ENCODE measurements around the gene RAP1GAP2.

The RAP1GAP2 gene

DNA sequence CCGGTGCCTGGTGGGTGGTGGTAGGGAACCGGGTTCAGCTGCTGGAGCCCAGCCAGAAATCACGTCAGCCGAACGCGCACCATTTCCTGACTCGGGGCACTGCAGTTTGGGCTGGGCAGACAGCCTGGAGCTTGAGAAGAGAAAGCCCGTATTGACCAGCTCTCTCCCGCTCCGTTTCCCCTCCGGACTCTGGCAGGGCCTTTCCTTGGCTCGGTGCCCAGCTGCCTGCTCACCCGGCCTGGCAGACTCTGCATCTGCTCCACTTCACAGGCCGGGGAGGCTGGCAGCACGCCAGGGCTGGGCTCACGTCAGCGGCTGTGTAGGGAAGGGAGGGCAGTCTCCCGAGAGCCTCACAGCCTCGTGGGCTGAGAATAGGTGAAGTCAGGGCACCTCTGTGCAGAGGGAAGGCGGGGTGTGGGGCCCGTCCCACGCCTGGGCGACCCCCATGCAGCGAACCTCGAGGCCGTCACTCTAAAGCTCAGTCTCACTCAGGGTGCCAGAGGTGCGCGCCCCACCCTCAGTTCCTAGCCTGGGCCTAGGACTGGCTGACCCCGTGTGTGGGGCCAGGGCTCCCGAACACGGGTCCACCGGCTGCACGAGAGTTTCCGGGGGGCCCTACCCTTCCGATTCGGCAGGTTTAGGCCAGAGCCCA is 208.0 kb downstream of the RAP1GAP2 start:
- peak; percentile 34 for DNase-seq

DNA sequence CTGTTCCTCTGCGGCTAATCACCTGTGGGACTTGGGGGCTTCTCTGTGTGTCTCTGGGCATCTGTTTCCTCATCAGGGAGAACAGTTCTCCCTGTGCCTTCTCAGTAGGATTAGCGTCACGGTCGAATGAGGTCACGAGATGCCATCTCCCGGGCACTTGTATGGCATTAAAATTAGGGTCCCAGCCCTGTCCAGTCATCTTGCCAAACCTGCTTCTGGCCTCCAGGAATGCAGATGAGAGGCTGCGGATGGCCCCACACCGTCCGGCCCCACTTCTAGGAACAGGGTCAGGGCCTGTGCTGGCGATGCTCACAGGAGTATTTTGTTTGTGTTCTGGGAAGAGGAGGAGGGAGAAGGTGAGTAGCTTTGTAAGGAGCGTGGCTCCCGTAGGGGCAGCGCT is 208.7 kb downstream of the RAP1GAP2 start:
- no peak for DNase-seq

DNA sequence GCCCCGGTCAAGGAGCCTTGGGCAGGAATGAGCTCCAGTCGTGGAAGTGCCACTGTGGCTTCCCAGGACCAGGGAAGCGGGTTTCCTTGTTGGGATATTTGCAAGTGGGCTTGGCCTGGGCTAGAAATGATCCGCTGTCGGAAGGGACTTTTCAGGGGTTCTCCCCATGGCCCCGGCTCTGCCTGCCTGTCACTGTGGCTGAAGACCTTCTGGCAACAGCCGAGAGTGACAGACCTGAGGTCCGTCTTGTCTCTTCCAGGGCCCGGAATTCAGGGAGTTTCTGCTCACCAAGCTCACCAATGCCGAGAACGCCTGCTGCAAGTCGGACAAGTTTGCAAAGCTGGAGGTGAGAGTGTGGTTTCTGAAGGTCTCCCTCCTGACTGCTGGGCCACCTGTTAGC is 209.5 kb downstream of the RAP1GAP2 start:
- no peak for DNase-seq

DNA sequence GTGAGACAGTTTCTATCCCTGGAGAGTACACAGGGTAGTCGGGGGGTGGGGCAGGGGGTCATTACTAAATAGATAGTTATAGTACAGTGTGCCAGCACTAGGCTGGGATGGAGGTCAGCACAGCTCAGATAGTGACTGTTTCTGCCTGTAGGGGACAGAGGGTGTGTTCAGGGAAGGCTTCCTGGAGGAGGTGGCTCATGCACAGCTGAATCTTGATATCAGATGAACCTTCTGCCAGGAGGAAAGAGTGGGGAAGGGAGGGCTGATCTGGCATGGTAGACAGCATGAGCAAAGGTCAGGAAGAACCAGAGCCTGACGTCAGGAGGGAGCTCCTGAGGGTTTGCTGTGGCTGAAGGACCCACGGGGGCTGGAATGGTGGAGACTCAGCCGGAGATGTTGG is 210.6 kb downstream of the RAP1GAP2 start:
- DNase-seq = no peak

DNA sequence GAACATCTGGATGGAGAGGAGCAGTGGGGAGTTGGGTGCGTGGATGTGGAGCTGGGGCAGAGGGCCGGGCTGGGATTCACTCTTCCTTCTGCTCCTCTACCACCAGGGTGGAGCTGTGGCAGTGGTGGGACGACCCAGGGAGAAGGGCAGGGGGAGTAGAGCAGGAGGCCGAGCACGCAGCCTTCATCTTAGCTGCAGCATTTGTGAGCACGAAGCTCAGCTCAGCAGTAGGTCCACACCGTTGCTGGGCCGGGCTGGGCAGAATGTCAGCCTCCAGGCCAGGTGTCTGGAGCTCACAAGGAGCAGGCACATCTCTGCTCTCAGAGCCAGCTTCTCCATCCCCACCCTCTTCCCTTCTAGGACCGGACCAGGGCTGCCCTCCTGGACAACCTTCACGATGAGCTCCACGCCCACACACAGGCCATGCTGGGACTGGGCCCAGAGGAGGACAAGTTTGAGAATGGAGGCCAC is 211.4 kb downstream of the RAP1GAP2 start:
- no peak for DNase-seq

DNA sequence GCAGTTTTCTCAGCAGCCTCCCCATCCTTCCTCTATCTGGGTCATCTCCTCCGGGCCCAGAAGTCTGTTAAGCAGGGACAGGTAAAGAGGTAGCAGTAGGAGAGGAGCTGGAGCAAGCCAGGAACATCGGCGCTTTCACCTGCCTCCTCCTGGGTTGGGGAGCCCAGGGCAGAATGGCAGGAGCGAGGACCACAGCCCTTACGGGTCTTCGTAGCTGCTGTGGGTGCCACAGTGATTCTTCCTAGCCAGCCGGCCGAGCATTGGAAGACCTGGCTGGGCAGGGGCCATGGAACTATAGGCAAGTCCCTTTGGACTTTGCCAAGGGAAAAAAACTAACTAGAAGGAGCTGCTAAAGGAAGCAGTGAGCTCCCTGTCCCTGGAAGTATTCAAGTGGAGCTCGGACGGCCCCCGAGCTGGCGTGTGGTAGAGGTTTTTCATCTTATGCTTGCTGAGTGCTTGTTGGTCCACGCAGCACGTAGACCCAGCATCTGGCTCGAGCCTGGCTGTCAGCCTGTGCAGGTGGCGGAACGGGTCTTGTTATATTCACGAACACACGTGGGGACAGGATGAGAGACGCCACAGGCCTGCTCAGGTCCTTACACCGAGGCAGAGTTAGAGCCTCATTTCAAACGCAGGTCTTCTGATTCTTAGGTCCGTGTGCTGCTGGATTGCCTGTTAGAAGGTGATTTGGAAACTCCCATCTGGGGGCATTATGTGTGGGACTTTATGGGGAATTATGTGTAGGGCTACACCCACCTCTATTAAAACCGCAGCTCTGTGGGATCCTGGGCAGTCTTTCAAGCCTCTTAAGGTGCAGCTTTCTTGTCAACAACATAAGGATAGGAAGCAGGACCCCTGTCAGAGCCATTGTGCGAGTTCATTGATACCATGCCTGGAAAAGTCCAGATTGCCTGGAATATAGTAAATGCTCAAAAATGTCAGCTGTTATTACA is 212.4 kb downstream of the RAP1GAP2 start:
- DNase-seq = no peak

DNA sequence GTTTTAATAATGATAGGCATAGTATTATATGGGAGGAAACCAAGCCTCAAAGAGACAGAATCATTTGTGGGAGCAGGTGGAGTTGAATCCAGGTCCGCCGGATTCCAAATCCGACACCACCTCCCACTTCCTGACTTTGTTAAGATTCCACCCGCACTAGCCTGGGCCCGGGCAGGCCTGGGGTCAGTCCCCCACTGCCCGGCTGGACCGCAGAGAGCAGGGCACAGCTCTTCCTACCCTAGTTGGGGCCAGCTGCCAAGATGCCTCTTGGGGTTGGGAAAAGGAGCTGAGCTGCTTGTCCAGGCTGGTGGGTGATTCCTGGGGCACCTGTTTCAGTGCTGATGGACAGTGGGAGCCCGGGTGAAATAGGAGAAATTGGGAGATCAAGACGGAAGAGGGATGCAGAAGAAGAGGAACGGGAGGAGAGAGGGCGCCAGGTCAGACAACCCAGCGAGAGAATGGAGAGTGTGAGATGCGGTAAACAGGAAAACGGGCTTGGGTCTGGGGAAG is 213.2 kb downstream of the RAP1GAP2 start:
- no peak for DNase-seq

DNA sequence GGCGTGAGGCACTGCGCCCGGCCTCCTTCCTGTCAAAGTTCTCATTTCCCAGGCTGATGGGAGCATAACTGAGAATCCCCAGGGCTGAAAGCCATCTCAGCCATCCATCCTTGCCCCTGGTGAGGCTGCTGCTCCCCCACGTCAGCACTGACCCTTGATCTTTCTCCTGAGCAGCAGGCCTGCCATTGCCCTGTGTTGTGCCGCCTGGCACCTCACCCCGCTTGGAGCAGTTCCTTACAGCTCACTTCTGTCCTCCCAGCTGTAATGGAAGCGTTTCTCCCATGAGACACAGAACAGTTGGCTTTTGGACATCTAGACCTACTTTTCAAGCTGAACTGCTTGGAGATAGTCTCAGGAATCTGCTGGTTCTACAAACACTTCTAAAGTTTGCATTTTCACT is 215.7 kb downstream of the RAP1GAP2 start:
- no peak for DNase-seq

DNA sequence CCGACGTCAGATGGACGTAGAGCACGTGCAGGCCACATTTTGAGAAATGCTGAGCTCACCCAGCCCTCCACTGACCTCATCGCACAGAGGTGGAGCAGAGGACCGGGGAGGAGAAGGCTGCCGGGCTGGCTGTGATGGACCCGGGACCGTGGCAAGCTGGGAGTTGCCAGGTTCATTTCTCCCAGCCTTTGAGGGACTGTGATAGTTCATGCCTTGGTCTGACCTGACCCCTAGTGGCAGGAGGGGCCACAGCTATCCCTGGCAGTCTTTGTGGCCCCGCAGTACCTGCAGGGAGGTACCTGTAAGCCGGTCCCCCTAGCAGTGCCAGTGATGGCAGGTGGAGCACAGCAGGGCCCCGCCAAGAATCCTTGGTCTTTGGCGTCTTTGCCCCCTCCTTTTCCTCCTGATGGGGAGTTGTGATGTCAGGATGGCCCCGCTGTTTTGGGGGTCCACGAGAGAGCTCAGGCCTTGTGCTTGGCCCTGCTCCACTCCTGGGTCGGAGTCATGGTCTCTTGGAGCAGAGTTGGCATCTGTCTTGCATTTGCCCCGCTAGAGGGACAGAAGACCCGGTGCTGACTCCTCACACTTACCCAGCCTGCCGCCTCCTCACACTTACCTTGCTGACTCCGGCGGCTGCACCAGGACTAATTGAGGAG is 216.8 kb downstream of the RAP1GAP2 start:
- peak; percentile 33 for DNase-seq

DNA sequence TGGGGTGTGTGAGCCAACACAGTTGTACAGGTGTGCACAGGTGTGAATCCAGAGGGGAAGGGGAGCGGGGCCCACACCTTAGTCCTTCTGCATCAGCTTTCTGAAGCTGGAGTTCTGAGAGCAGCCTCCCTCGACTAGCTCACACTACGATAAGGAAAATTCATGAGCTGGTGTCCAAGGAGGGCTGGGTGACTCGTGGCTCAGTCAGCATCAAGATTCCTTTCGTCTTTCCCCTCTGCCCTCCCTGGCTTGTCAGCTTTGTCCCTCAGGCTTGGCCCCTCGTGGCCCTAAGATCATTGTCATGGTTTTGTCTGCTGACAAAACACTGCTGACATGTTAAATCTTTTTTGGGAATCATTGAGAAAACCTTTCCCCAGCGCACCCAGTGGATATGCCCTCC is 219.7 kb downstream of the RAP1GAP2 start:
- no peak for DNase-seq

DNA sequence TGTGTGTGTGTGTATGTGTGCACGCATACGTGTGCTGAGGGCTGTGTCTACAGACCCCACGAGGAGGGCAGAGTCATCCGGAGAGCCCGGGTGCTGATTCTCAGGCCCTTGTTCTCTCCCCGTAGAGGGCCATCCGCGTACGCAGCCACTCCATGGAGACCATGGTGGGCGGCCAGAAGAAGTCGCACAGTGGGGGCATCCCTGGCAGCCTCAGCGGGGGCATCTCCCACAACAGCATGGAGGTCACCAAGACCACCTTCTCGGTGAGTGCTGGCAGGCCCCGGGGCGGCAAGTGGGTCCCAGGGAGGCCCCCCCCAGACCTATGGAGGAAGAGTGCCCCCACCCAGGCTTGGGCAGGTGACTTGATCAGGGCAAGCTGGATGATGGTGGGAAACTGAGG is 221.7 kb downstream of the RAP1GAP2 start:
- no peak for DNase-seq

DNA sequence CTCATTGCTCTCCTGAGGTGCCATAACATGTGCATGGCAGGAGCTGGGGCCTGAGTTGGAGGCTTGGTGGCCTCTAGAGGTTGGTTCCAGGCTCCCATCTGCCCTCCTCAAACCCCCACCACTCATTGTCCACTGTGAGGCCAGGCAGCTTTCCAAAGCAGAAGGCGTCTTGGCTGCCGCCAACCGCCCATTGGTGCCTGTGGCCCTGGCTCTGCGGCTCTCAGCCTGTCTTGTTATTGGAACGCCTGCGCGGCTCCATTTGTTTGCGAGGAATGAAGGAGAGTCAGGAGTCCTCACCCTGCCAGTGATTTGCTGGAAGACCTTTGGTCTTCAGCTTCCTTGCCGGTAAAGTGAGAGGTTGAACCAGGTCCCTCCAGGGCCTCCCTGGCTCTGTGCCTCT is 223.5 kb downstream of the RAP1GAP2 start:
- no peak for DNase-seq

DNA sequence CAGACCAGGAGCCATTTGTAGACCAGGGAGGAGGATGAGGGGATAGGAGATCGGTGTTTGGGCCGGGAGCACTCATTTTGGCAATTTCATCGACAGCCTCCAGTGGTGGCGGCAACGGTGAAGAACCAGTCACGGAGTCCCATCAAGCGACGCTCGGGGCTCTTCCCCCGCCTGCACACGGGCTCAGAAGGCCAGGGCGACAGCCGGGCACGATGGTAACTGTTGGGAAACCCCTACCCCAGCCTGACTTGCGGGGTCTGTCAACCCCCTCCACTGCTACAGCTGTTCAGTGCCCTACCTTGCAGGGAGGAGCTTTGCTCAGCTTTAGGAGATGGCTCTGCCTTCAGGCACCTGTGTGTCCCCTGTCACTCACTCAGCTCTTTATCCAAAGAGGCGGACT is 224.1 kb downstream of the RAP1GAP2 start:
- no peak for DNase-seq

DNA sequence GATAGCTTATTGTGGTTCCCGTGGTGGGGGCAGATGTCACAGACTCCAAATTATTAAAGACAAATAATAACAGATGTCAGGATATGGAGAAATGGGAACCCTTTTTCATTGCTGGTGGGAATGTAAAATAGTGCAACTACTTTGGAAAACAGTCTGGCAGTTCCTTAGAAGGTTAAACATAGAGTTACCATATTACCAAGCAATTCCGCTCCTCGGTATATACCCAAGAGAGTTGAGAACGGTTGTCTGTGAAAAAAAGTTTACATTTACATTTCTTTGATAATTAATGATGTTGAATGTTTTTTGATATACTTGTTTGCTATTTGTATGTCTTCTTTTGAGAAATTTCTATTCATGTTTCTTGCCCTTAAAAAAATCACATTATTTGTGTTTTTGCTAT is 226.0 kb downstream of the RAP1GAP2 start:
- DNase-seq = no peak

DNA sequence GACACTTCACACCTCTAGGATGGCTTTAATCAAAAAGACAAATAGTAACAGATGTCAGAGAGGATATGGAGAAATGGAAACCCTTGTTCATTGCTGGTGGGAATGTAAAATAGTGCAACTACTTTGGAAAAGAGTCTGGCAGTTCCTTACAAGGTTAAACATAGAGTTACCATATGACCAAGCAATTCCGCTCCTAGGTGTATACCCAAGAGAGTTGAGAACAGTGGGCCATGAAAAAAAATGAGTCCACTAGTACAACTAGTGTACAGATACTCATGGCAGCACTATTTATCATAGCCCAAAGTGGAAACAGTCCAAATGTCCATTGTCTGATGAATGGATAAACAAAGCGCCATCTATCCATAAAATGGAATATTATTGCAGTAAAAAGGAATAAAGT is 228.1 kb downstream of the RAP1GAP2 start:
- DNase-seq = no peak

DNA sequence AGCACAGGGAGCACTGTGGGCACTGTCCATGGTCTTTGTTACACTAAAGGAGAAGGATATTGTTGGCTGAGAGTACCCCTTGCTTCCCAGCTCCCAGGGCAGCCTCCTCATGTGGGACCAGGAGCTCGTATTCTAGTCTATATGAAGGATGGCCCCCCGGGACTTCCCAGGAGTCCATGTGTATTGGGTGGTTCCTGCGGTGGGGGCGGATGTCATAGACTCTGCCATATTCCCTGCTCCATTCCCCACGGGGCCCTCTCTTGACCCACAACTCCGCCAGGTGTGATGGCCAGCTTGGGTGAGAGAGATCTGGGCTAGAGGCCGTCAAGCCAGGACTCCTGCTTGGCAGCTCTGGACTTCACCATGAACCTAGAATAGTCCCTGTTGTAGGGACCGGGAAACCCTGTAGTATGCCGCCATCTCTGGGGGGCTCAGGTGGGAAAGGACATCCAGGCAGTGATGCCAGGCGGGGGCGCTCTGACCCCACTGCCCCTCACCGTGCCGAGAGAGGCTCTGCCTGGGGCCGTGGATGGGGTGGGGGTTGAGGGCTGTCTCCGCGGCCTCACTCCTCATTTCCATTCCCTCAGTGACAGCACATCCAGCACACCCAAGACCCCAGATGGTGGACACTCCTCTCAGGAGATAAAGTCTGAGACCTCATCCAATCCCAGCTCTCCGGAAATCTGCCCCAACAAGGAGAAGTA is 229.3 kb downstream of the RAP1GAP2 start:
- no peak for DNase-seq

DNA sequence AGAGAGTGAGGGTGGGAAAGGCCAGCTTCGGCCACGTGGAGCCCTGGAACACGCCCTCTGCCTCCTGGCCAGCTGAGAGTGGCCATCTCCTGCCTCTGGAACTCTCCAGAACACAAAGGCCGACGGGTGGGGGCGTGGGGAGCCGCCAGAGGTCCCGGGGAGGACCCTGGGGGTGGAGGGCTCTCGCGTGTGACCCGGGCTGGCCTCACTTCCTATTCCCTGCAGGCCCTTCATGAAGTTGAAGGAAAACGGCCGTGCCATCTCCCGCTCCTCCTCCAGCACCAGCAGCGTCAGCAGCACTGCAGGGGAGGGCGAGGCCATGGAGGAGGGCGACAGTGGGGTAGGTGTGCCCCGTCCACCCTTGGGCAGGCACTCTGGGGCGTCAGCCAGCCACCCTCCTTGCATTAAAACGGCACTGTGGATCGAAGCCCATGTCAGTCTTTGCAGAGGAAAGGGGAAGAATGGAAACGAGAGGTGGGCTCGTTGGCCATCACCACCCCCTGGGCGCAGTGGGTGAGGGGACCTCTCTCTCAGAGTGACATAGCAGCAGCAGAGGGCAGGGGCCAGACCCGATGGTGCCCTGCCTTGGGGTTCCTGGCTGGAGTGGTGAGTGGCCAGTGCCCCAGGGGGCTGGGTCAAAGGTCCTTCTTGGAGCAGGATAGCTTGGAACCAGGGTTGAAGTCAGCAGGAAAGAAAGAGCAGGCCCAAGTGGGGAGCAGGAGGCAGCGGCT is 230.1 kb downstream of the RAP1GAP2 start:
- no peak for DNase-seq

DNA sequence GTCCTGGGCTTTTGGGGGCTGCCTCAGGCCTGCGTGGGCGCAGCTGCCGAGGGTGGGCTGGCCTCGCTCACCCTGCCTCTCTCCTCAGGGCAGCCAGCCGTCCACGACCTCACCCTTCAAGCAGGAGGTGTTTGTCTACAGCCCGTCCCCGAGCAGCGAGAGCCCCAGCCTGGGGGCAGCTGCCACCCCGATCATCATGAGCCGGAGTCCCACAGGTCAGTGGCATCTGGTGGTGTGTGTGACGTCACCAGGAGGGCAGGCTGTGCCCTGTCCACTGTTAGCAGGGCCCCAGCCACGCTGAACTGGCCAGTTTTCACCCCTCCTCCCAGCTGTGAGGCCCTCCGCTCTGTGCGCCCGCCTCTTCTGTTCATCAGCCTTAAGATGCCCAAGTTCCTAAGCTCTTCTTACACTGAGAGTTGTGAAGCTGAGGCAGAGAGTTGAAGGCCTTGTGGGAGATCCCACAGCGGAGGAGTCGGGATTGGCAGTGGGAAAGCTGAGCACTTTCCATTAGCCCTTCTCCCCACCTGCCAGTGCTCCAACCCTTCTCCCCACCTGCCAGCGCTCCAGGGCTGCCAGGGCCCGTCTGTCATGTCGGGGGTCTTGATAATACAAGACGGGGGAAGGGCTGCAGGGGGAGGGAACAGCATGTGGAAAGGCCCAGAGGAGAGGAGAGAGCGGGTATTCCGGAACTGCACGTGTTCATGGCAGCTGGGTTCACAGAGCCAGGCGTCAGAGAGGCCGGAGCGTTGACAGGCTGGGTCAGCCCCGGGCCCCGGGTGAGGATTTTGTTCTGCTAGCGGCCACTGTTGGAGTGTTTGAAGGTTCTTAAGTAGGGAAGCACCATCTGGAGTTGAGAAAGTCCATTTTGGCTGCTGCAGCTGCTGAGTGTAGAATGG is 230.9 kb downstream of the RAP1GAP2 start:
- no peak for DNase-seq

DNA sequence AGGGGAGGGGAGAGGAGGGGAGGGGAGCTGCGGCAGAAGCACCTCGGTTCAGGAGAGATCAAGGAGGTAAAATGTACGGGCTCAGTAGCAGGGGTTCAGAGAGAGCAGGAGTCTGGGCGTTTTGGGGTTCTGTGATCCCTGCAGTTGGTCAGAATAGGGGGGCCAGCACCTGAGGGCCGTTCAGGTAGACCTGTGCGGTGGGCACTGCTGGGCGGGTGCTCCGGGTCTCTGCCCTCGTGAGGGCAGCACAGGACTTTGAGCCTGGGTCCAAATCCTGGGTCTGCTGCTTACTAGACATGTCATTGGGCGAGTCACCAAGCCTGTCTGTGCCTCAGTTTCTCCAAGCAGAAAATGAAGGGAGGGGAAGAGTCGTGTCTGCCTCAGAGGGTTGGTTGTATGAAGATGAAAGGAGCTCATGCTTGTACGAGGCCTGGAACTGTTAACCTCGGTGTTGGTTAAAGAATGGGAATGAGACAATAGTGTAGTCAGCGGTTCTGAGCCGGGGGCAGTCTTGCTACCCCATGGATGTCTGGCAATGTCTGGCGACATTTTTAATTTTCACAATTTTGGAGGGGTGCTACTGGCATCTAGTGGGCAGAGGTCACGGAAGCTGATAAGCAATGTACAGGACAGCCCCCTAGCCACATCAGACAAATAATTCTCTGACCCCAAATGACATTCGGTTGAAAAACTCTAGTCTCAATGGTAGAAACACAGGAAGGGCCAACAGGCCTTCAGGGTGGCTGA is 231.7 kb downstream of the RAP1GAP2 start:
- DNase-seq = no peak
